Duodenal mucosa (tissue), 2 donors: ENCODE measurements around the gene KIF1A.

Experiments used
- H3K27ac ChIP-seq: one replicate; pipeline ENCODE4 v1.7.0; 2013; ENCODE audit warnings: low read depth, low read length
- H3K27me3 ChIP-seq, 2 donors: one replicate each; pipeline ENCODE4 v1.7.0; 2013; ENCODE audit warnings: low read length in 2 of 2, control low read depth in 1 of 2; ENCODE audit not compliant: insufficient read depth in 2 of 2, control insufficient read depth in 1 of 2
- H3K36me3 ChIP-seq, 2 donors: one replicate each; pipeline ENCODE4 v1.7.0; 2013; ENCODE audit warnings: low read length in 2 of 2, control low read depth in 1 of 2; ENCODE audit not compliant: insufficient read depth in 2 of 2, control insufficient read depth in 1 of 2
- H3K4me1 ChIP-seq, 2 donors: one replicate each; pipeline ENCODE4 v1.7.0; 2013; ENCODE audit warnings: low read length in 2 of 2, control low read depth in 1 of 2; ENCODE audit not compliant: insufficient read depth in 2 of 2, control insufficient read depth in 1 of 2
- H3K4me3 ChIP-seq, 2 donors: one replicate each; pipeline ENCODE4 v1.7.0; 2013; ENCODE audit warnings: low read length in 2 of 2, low read depth in 1 of 2
- H3K9ac ChIP-seq, 2 donors: one replicate each; pipeline ENCODE4 v1.7.0; 2013; ENCODE audit warnings: low read length in 2 of 2, low read depth in 1 of 2
- H3K9me3 ChIP-seq, 2 donors: one replicate each; pipeline ENCODE4 v1.7.0; 2013; ENCODE audit warnings: low read length in 2 of 2, control low read depth in 1 of 2; ENCODE audit not compliant: control insufficient read depth in 1 of 2

The KIF1A gene

GRCh38 chr2:240672076-240672700 lies 147.8 kb downstream of the KIF1A start:
- Histone ChIP-seq H3K27ac (no peak overlapping the region), H3K4me3 (no peak overlapping the region), H3K9ac (no peak overlapping the region), H3K27me3 (peaks cover 6 to 13% of the 10 kb centered on the region in 2 donors), H3K36me3 (no peaks in the 10 kb centered on the region), H3K4me1 (no peaks in the 10 kb centered on the region), H3K9me3 (no peaks in the 10 kb centered on the region)

- H3K27ac ChIP-seq = no peak overlapping the region
- H3K27me3 ChIP-seq = peaks cover 6 to 18% of the 10 kb centered on the region in 2 donors
- H3K4me3 ChIP-seq = no peak overlapping the region
These were observed 149.1 kb downstream of the KIF1A start for GRCh38 chr2:240670950-240671349.

GRCh38 chr2:240670402-240670801 lies 149.6 kb downstream of the KIF1A start:
- no peak overlapping the region for H3K9ac ChIP-seq
- H3K27ac ChIP-seq = no peak overlapping the region
- peaks cover 0 to under 1% of the 10 kb centered on the region in 2 donors for H3K9me3 ChIP-seq
- no peaks in the 10 kb centered on the region for H3K36me3 ChIP-seq
- peaks cover 6 to 18% of the 10 kb centered on the region in 2 donors for H3K27me3 ChIP-seq
- no peaks in the 10 kb centered on the region for H3K4me1 ChIP-seq
- no peak overlapping the region for H3K4me3 ChIP-seq

More at GRCh38 chr2:240670950-240671349, 149.1 kb downstream of the KIF1A start:
- no peaks in the 10 kb centered on the region for H3K4me1 ChIP-seq
- H3K36me3 ChIP-seq = no peaks in the 10 kb centered on the region
- no peaks in the 10 kb centered on the region for H3K9me3 ChIP-seq
- H3K9ac ChIP-seq = no peak overlapping the region

GRCh38 chr2:240664622-240665021 lies 155.4 kb downstream of the KIF1A start:
- no peak overlapping the region for H3K9ac ChIP-seq
- H3K9me3 ChIP-seq = peaks cover 2 to 4% of the 10 kb centered on the region in 2 donors
- H3K4me1 ChIP-seq = no peaks in the 10 kb centered on the region
- peaks cover 0 to 7% of the 10 kb centered on the region in 2 donors for H3K27me3 ChIP-seq
- H3K36me3 ChIP-seq = no peaks in the 10 kb centered on the region
- H3K27ac ChIP-seq = no peak overlapping the region
- H3K4me3 ChIP-seq = no peak overlapping the region
